Measurements from ENCODE around the gene AGXT.
A peak's percentile ranks its signal among the peaks of the same experiment; 100 is the strongest.

Gene AGXT

DNA sequence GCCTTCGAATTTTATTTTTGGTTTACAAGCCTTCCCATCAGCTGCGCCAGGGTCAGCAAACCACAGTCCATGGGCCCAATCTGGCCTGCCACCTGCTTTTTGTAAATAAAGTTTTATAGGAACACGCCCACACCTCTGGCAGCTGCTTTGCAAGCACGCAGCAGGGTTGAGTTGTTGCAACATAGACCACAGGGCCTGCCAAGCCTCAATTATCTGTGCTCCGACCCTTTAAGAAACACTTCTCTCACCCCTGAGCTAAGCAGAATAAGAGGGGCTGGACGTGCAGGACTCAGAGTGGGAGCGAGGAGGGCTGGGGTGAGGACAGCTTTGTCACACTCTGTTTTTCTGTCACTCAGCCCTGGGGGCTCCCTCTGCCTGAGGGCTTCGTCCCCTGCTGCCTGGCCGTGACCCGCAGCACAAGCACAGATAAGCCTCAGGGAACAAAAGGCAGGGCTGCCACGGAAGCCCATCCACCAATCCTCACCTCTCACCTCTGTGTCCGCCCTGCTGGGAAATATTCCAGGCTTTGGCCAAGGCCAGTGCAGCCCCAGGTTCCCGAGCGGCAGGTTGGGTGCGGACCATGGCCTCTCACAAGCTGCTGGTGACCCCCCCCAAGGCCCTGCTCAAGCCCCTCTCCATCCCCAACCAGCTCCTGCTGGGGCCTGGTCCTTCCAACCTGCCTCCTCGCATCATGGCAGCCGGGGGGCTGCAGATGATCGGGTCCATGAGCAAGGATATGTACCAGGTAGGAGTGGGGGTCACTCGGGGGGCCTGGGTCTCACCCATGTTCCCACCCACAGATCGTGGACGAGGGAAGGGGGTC lies at the start of gene AGXT:
AGXT (plus strand) TSS at position 539 of the 823 bp plus-strand sequence; CDS start at position 581, 42 bp downstream.
- DNase-seq: no peak

DNA sequence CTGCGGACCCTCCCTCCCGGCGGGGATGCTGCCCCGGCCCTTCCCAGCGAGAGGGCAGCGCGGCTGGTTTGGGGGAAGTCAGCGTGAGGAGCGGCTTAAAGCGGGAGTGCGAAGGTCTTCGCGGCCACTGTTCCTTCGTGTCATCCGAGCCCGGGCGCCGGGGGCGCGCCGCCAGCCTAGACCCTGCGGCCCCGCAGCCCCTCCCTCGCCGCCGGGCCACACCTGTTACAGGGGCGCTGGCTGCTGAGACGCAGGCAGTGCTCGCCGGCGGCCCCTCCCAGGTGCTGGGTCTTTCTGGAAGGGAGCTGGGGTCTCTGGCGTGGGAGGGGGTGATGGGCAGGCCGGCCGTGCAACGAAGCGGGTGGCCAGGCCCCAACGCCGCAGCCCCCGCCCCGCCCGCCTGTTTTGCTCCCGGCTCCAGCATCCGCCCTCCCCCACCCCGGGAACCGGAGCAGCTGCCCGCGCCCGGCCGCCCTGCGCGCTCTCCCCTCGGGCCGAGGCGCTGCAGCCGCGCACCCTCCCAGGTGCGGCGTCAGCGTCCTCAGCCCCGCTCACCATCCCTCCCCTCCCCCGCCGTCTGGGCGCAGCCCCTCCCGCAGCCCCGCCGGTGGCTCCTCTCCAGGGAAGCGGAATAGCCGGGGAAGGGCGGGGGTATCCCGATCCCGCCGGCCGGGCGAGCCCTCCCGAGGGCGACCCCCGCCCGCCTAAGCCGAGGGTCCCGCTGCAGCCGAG lies 49.3 kb upstream of the AGXT start:
- DNase-seq: peak; percentile 54

DNA sequence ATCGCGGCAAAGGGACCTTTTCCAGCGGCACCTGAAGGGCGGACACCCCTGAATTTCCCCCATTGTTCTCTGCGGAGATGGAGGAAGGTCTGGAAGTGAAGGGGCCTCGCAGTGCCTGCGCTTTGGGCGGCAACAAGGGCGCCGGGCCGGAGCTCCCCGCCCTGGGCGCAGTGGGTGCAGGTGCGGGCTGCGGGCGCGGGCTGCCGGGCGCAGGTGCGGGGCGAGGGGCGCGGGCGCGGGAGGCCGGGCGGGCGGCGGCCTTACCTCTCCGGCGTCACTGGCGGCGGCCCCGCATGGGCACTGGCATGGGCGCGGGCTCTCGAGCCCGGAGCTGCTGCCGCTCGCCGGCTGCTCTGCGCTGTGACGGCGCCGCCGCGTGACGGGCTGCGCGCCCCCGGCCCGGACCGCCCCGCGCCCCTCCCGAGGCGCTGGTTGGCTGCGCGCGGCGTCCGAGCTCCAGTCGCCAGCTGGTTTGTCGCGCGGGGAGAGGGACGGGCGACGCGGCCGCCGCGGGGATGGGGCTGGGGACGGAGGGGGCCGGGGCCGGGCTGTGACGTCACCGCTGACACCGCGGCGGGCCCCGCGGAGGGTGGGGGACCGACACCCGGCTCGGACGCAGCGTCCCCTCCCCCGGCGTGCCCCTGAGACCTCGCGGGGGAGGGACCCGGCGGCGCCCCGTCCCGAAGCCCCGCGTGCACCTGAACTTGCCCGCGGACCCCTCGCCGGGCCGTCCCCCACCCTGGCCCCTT lies 48.6 kb upstream of the AGXT start, which contains the start of gene KIF1A:
KIF1A (minus strand) TSS at position 362 of the 749 bp plus-strand sequence. CDS start 22,467 bp downstream, outside the sequence.
- DNase-seq: peak; percentile 78

DNA sequence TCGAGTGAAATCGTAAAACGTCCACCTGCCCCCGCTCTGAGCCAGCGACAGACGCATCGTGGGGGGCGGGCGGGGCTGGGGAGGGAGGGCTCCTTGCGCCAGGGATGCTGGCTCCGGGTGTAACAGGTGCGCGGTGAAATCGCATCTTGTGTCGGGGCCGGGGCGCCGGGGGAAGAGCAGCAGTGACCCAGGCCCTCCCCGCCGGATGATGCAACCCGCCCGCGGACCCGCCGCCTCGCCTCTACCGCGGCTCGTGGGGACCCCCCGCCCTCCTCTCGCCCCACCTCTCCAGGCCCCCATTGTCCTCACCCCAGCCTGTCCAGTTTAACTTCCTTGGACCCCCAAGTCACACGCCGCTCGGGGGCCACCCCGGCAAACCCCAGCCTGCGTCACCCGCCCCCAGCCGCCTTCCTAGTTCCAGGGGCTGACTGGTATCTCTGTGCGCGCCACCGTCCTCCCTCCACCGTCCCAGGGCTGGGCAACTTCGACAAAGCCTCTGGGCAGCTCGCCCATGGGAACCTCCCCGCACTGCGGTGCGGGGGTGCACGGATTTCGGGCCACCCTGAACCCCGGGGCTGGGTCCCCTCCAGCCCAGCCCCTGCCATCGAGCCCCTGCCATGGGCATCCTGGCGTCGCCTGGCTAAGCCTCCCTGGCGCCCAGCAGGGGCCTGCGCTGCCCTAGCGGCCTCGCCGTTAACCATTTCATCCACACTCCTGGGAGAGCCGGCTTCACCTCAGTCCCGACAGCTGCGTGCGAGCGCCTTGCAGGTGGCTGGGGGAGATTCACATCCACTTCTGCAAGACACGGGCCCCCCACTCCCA lies 47.8 kb upstream of the AGXT start:
- peak; percentile 78 for DNase-seq

DNA sequence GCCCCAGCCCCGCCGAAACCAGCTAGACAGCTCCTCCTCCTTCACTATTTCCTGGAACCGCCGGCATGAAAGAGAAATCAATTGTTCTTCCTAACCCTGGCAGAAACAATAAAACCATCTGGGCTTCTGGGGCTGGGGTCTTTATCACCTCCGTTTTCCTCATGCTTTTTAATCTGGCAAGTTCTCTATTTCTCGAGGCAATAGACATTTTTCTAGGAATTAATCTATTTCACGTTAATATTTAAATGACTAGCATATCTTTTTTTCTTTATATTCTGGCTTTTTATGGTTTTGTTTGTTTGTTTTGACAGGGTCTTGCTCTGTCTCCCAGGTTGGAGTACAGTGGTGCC lies 47.2 kb upstream of the AGXT start:
- DNase-seq: no peak

DNA sequence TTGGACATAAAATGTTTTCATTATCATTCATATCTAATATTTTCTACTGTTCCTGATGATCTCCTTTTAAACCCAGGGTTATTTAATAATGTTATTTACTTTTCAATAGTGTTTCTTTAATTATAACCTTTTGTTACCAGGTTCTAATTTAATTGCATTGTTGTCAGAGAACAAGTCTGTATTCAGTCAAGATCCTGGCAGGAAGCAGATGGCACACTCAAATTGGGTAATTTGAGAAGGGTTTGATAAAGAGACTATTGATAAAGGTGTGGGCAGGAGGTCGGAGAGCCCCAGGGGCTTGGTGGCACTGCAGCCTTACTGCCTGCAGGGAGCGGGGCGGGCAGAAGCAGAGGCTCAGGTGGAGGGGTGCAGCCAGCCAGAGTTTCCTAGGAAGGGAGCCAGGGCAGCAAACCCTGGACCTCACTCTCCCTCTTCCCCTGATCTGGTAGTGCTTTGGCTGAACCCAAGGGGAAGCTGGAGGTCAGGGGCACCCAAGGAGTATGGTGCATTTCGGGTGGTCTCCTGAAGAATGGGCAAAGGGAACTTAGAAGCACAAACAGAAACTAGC lies 46.3 kb upstream of the AGXT start:
- DNase-seq: peak; percentile 77

DNA sequence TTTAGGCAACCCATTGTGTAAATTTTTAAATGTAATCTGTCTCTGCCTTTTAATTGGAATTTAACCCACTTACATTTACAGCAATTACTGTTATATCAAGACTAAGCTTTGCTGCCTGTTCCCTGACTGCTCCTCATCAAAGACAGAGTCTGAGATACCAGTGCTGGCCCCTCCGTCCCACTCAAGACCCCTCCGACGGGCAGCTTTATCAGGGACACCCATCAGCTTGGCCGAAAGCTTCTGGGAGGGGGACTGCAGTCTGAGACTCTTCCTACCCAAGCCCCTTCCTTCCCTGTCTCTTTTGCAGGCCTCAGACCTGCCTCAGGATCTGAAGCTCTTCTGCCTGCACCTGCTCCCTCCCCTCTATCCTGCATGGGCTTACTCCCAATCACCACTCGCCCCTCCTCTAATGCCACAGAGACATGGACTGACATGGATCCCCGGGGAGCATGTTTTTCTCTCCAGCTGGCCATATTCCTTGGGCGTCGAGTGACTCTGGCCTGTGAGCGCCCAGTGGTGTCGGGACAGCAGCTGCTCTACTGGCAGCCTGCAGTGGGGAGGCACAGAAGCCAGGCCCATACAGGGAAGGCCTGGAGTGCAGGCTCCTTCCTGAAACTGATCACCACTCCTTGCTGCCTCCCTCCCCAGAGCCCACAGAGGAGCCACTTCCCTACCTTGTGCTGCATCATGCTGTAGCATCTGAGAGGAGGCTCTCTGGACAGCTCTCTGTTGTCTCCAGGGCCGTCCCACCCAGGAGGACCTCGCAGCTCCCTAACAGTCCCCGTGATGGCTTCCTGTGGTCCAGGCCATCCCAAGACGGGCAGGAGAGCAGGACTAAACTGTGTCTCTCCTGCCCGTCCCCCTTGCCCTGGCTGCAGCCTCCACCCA lies 44.9 kb upstream of the AGXT start:
- no peak for DNase-seq

DNA sequence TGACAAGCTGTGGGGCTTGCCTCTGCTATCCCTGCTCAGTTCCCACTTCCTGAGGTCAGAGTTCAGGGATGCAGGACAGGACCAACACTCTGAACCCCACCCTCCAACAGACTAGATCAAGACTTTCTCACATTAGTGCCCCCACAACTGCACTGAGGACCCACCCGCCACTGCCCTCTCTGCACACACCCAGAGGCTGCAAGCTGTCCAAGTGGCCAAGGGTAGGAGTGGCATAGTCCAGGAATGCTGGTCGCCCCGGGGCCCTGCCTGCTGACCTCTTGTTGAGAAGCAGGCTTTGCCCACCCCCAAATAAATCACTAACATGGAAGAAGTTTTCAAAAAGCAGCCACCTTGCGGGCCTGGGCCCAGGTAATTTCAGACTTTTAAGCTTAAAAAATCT lies 43.1 kb upstream of the AGXT start:
- DNase-seq: no peak

DNA sequence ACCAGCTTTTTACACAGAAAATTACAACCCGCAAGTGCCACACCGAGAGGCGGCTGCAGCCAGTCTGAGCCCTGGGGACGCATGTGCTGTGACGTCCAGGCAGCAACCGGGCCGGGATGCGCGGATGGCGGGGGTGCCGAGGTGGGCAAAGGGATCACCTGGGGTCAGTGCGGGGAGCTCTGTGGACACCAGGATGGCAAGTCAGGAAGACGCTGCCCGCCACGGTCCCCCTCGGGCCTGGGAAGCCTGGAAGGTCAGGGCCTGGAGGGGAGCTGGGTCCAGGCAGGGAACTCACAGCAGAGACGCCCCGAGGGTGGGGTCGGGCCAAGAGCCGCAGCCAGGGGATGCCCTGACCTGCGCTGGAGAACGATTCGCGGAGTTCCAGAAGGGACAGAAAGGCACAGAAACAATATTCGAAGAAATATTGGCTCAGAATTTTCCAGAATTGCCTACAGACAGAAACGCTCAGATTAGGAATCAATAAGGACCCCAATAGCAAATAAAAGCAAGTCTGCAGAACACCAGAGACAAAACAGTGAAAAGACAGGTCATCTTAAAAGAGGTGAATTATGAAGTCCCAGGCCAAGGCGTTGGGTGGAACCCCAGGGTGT lies 36.9 kb upstream of the AGXT start:
- DNase-seq: no peak

DNA sequence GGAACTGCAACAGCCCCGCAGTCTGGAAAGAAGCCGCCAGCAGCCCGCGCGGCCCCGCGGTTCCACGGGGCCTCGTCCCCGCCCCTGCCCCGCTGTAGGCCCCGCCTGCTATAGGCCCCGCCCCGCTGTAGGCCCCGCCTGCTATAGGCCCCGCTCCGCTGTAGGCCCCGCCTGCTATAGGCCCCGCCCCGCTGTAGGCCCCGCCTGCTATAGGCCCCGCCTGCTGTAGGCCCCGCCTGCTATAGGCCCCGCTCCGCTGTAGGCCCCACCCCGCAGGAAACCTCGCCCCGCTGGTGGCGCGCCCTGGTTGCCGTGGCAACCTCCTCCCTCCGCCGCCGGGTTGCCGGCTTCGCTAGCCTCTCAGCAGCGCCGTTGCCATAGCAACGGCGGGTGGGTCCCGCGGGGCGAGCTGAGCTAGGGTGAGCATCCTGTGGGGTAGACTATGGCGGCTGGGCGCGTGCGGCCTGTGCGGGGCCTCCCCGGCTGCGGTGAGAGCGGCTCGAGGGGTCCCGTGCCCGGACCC lies 36.4 kb upstream of the AGXT start:
- DNase-seq: no peak

DNA sequence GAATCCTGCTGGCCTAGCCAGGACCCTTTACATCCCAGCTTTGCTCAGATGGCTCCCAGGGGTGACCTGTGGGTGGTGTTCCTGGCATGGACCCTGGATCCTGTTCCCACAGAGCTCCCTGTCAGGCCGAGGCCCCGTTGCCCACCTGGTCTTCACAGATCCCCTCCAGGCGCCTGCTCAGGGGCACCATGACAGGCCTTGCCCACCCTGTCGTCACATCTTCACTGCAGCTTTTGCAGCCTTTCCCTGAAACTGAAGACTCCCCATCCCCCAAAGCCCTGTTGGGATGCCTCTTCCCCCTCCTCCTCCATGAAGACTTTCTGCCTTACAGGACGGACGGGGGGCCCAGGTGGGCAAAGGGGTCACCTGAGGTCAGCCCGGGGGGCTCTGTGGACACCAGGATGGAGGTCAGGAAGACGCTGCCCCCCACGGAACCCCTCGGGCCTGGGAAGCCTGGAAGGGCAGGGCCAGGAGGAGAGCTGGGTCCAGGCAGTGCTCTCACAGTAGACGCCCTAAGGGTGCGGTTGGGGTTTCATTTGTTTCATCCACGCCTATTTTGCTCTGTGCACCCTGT lies 35.6 kb upstream of the AGXT start:
- DNase-seq: no peak

DNA sequence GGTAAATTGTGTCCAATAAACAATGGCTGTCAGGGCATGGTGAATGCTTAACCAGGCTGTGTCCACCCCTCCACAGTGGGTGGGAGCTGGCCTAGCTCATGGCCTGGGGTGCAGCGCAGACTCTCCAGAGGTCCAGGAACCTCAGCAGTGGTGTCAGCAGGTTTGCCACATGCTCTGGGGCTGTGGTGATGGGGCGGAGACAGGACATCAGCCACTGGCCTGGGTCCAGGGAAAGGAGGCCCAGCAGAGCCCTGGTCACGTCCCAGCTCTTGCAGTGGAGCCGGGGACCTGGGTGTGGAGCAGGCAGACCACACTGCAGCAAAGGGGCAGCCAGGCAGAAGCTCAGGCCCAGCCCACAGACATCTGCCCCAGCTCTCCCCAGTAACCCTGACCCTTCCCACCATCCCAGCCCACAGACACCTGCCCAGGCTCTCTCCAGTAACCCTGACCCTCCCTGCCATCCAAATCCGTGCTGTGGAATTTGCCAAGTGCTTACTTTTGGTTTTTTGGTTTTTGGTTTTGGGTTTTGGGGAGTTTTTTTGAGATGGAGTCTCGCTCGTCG lies 34.8 kb upstream of the AGXT start:
- no peak for DNase-seq

DNA sequence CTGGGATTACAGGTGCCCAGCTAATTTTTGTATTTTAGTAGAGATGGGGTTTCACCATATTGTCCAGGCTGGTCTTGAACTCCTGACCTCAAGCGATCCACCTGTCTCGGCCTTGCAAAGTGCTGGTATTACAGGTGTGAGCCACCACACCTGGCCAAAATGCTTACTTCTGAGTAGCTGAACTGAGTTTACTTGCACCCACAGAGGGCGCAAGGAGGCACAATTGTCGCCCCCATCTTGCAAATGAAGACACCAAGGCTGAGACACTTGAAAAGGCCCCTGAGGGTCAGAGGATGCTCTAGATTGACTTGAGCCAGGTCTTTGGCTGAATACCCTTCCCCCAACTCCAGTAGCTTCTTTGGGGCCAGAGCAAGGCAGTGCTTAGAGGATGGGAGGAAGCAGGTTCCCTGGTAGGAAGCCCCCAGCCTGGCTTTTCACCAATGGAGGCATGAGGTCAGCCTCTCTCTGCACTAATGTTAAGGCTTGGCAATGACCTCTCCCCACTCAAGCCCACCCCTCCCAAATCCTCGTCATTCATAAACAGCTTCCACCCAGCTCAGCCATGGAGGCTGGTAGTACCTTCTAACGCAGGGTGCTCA lies 34.1 kb upstream of the AGXT start:
- DNase-seq: no peak

DNA sequence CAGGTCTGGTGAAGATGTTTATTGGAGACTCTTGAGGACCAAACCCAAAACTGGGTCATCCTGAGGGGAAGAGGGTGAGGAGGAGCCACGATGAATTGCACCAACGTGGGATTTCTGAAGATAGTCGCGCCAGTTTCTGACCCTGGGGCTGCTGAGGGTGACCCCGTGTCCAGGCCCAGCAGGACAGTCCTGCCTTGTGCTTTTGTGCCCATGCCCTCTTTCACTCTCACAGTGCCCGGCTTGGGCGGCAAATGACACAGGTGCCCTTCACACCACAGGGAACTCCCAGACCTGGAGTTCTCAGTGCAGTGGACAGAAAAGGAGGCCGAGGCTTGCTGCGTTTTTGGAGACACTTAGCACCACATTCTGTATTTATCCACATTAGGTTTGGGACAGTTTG lies 33.1 kb upstream of the AGXT start:
- no peak for DNase-seq

DNA sequence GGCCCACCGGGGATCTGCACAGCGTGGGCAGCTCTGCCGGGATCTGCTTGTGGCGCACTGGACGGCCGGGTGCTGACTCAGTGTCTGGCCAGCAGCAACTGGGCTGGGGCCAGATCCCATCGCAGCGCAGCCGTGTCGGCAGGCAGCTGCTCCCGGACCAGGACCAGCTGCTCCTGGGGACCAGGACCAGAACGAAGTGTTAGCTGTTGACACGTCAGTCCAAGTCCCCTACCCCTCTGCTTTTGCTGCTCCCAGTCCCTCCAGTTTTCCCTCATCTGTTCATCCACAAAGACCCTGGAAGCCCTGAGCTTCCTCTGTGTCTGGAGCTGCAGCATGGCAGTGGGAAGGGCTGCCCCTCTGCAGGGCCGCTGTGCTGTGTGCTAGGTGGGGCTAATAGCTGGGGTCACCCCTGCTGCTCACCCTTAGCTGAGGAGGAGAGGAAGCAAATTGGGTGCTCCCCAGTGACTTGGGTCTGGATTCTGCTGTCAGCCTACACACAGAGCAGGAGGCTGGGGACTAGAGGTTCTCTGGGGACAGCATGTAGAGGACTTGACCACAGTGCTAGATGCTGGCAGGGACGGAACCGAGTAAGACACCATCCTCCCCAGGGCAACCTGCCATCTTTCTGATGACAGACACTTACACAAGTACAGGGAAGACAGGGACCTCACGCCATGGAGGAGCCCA lies 31.7 kb upstream of the AGXT start:
- no peak for DNase-seq

DNA sequence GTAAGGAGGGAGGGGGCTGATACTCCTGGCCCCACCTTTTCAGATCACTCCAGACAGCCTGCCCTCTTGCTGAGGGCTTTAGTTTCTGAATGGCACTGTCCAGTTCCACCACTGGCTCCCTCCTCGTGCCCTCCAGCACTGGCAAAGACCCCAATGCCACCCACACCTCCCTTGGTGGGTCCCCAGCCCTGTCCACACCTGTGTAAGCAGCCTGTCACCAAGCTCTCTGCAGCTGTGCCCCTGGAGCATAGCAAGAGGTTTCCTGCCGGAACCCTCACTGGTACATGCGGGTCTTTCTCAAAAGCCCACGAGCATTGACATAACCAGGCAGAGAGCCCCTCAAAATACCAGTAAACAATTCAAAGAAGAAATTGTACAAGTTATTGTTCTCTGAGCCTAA lies 31.0 kb upstream of the AGXT start:
- no peak for DNase-seq

DNA sequence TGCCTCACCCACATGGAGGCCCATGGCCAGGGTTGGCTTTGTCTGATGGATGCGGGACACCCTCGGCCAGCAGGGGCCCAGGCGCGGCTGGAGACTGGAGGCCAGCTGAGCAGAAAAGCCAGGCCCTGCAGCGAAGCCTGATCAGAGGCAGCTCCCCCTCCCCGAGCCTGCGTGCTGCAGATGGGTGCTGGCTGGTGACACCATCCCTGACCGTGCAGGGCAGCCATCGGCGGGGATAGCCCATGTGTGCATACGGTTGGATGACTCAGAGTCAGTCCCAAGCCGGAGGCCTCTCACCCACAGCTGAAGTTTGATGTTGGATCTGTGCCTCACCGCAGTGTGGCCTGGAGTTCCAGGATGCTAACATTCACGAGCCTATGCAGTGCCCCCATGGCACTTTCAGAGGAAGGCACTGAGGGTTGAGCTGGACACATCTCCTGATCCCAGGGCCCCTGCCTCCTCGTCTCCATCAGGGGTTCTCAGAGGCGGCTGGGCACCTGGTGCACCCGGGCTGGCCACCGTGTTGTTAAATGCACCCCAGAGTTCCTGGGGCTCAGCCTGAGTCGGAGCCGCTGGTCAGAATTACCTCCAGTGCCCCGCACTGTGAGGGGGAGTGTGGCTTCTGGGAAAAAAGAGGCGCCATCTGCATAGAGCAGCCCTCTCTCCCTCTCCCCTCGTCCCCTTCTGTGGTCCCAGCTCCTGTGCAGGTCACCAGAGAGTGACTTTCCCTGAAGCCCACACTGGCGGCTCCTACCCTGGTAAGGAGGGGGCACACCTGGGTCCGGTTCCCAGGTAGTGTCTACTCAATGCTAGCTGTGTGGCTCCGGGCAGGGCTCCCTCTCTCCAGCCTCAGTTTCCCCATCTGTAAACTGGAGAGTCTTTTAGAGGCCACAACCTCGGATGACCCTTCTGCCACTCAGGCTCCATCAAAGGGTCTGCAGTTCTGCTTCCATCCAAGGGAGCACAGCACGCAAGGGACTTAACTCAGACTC lies 29.2 kb upstream of the AGXT start:
- DNase-seq: no peak

All from NCI-H1105 treated with DMSO at 0.1 percent for 48 hours (cell line).